Measurements from ENCODE around the gene ITPA. TPM values are rescaled to one million over a fixed set of nuclear protein-coding genes. Genes with fewer than 3 reads are reported as not detected.
A peak's percentile ranks its signal among the peaks of the same experiment; 100 is the strongest.

Gene ITPA
- total and polyA plus RNA-seq, 2 of the 13 experiments (the other 11 are each of a cell fraction or from before 2014, with no cell fraction given) = 60.1 to 103 TPM

- TF ChIP-seq, protein P1, sequence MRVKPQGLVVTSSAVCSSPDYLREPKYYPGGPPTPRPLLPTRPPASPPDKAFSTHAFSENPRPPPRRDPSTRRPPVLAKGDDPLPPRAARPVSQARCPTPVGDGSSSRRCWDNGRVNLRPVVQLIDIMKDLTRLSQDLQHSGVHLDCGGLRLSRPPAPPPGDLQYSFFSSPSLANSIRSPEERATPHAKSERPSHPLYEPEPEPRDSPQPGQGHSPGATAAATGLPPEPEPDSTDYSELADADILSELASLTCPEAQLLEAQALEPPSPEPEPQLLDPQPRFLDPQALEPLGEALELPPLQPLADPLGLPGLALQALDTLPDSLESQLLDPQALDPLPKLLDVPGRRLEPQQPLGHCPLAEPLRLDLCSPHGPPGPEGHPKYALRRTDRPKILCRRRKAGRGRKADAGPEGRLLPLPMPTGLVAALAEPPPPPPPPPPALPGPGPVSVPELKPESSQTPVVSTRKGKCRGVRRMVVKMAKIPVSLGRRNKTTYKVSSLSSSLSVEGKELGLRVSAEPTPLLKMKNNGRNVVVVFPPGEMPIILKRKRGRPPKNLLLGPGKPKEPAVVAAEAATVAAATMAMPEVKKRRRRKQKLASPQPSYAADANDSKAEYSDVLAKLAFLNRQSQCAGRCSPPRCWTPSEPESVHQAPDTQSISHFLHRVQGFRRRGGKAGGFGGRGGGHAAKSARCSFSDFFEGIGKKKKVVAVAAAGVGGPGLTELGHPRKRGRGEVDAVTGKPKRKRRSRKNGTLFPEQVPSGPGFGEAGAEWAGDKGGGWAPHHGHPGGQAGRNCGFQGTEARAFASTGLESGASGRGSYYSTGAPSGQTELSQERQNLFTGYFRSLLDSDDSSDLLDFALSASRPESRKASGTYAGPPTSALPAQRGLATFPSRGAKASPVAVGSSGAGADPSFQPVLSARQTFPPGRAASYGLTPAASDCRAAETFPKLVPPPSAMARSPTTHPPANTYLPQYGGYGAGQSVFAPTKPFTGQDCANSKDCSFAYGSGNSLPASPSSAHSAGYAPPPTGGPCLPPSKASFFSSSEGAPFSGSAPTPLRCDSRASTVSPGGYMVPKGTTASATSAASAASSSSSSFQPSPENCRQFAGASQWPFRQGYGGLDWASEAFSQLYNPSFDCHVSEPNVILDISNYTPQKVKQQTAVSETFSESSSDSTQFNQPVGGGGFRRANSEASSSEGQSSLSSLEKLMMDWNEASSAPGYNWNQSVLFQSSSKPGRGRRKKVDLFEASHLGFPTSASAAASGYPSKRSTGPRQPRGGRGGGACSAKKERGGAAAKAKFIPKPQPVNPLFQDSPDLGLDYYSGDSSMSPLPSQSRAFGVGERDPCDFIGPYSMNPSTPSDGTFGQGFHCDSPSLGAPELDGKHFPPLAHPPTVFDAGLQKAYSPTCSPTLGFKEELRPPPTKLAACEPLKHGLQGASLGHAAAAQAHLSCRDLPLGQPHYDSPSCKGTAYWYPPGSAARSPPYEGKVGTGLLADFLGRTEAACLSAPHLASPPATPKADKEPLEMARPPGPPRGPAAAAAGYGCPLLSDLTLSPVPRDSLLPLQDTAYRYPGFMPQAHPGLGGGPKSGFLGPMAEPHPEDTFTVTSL (CRISPR knock-in tag; IDR thresholded peaks at IDR 0.05; ENCODE audit: borderline replicate concordance) = no peak
- TF ChIP-seq HOXD1 (CRISPR knock-in tag; IDR thresholded peaks at IDR 0.05) (peak; percentile 20; the same call in 1 of the 2 replicates), FOXO4 (CRISPR knock-in tag; conservative IDR thresholded peaks at IDR 0.05) (0 out of 2 replicates have a peak, but pooled peaks have one; percentile 67), ZNF703 (CRISPR knock-in tag; IDR thresholded peaks at IDR 0.05; ENCODE audit: borderline replicate concordance) (no peak), DDIT3 (CRISPR knock-in tag; IDR thresholded peaks at IDR 0.05) (no peak), ZNF749 (CRISPR knock-in tag; IDR thresholded peaks at IDR 0.05; ENCODE audit: borderline replicate concordance) (peak; percentile 73; the same call in 1 of the 2 replicates), ZNF605 (CRISPR knock-in tag; IDR thresholded peaks at IDR 0.05) (no peak), SALL2 (CRISPR knock-in tag; IDR thresholded peaks at IDR 0.05) (peak; percentile 72; the same call in 1 of the 2 replicates), AGO2 (optimal IDR thresholded peaks at IDR 0.05; ENCODE audit: low read depth, low read length) (peak; percentile 96), HOXA5 (CRISPR knock-in tag; IDR thresholded peaks at IDR 0.05) (no peak)
- TF ChIP-seq, protein P2, sequence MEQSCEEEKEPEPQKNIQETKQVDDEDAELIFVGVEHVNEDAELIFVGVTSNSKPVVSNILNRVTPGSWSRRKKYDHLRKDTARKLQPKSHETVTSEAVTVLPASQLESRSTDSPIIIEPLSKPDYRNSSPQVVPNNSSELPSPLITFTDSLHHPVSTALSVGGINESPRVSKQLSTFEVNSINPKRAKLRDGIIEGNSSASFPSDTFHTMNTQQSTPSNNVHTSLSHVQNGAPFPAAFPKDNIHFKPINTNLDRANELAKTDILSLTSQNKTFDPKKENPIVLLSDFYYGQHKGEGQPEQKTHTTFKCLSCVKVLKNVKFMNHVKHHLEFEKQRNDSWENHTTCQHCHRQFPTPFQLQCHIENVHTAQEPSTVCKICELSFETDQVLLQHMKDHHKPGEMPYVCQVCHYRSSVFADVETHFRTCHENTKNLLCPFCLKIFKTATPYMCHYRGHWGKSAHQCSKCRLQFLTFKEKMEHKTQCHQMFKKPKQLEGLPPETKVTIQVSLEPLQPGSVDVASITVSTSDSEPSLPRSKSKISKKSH (CRISPR knock-in tag; IDR thresholded peaks at IDR 0.05; ENCODE audit: borderline replicate concordance) = peak; percentile 53; the same call in 1 of the 2 replicates
- TF ChIP-seq, protein P3, sequence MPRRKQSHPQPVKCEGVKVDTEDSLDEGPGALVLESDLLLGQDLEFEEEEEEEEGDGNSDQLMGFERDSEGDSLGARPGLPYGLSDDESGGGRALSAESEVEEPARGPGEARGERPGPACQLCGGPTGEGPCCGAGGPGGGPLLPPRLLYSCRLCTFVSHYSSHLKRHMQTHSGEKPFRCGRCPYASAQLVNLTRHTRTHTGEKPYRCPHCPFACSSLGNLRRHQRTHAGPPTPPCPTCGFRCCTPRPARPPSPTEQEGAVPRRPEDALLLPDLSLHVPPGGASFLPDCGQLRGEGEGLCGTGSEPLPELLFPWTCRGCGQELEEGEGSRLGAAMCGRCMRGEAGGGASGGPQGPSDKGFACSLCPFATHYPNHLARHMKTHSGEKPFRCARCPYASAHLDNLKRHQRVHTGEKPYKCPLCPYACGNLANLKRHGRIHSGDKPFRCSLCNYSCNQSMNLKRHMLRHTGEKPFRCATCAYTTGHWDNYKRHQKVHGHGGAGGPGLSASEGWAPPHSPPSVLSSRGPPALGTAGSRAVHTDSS (CRISPR knock-in tag; conservative IDR thresholded peaks at IDR 0.05) = no peak
These were observed 39.1 kb downstream of the ITPA start (continued) for GRCh38 chr20:3248167-3248992.

All from HepG2 (cell line).